GM12864 (cell line): ENCODE data around the gene NT5C2.

ENCODE experiments used
- DNase-seq: peaks from one replicate; pipeline ENCODE4 v3.0.0-alpha.2; 2011; ENCODE audit warnings: low read depth
- H3K4me3 ChIP-seq: 2 replicates; pipeline ENCODE4 v1.5.1; 2011; ENCODE audit warnings: mild to moderate bottlenecking, low read depth, low read length, control low read depth
- CTCF ChIP-seq: IDR thresholded peaks from 2 replicates; pipeline ENCODE4 v1.5.1; 2011; ENCODE audit warnings: low read depth, mild to moderate bottlenecking, moderate library complexity, low read length, control low read depth, inconsistent platforms; ENCODE audit errors: missing control alignments

The NT5C2 gene

GRCh38 chr10:103077491-103078308, 115.4 kb downstream of the NT5C2 start:
- H3K4me3 ChIP-seq, result no peak overlapping the region
- no peak for DNase-seq
- TF ChIP-seq CTCF, result no peak

- TF ChIP-seq CTCF, result no peak
- no peak for DNase-seq
- no peak overlapping the region for H3K4me3 ChIP-seq
Observed at GRCh38 chr10:103077020-103077419, 116.1 kb downstream of the NT5C2 start.

- H3K4me3 ChIP-seq, result no peak overlapping the region
- no peak for DNase-seq
- TF ChIP-seq CTCF, result no peak
Observed at GRCh38 chr10:103072891-103073290, 120.2 kb downstream of the NT5C2 start.

- H3K4me3 ChIP-seq, result no peak overlapping the region
- DNase-seq, result no peak
- TF ChIP-seq CTCF, result no peak
Observed at GRCh38 chr10:103072276-103072675, 120.8 kb downstream of the NT5C2 start.

GRCh38 chr10:103069453-103070331, 123.4 kb downstream of the NT5C2 start:
- no peak overlapping the region for H3K4me3 ChIP-seq
- peak; percentile 44 for DNase-seq
- TF ChIP-seq CTCF, result peak; percentile 73

GRCh38 chr10:103067956-103068355, 125.1 kb downstream of the NT5C2 start:
- DNase-seq, result no peak
- no peak overlapping the region for H3K4me3 ChIP-seq
- no peak for TF ChIP-seq CTCF
